ENCODE data around the gene PLA2G2C.

DNA sequence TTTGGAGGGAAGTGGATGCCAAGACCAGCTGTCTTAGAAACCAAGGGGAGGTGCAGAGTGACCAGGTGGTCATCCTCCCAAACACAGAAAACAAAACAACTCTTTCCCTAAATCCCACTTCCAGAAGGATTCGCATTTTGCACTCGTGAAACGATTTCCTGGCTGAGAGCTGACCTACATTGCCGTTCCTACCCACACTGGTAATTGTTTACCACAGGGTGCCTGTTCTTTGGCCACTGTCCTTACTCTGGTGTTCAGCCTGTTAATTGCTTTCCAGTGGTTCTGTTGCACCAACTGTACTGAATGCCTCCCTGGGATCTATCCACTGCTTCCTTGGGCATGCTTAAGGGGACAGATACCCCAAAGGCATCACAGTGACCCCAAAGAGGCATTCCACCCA, 23.2 kb upstream of the PLA2G2C start:
- TF ChIP-seq, protein P1, sequence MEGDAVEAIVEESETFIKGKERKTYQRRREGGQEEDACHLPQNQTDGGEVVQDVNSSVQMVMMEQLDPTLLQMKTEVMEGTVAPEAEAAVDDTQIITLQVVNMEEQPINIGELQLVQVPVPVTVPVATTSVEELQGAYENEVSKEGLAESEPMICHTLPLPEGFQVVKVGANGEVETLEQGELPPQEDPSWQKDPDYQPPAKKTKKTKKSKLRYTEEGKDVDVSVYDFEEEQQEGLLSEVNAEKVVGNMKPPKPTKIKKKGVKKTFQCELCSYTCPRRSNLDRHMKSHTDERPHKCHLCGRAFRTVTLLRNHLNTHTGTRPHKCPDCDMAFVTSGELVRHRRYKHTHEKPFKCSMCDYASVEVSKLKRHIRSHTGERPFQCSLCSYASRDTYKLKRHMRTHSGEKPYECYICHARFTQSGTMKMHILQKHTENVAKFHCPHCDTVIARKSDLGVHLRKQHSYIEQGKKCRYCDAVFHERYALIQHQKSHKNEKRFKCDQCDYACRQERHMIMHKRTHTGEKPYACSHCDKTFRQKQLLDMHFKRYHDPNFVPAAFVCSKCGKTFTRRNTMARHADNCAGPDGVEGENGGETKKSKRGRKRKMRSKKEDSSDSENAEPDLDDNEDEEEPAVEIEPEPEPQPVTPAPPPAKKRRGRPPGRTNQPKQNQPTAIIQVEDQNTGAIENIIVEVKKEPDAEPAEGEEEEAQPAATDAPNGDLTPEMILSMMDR (IDR thresholded peaks at IDR 0.05), result no peak
- TF ChIP-seq EP300 (IDR thresholded peaks at IDR 0.05) (no peak), POLR2AphosphoS5 (IDR thresholded peaks at IDR 0.05) (no peak)
